Thoracic aorta endothelial cell (primary cell): Measurements from ENCODE around the gene RHOG. TPM values are rescaled to one million over a fixed set of nuclear protein-coding genes. Genes with fewer than 3 reads are reported as not detected.

Source experiments
- small RNA-seq: library from RNA; depleted of rRNA; stranded (forward); fragments of <200 nt; gene quantifications from one replicate; pipeline ENCODE3, GENCODE V24; 2012
- total RNA-seq: library from RNA; depleted of rRNA; stranded (reverse); fragments of >200 nt; gene quantifications from 2 replicates; pipeline ENCODE4 v1.2.3, GENCODE V29; 2012

The RHOG gene
- 17.3 and 23.0 TPM in 2 replicates for total RNA-seq

GRCh38 chr11:3840870-3841425 lies at the start of gene RHOG:
Gene RHOG (minus strand): TSS chr11:3840959. CDS start chr11:3828138, 12,821 bp downstream.

GRCh38 chr11:3854977-3855807 lies 14.4 kb upstream of the RHOG start, which contains the start of gene STIM1:
Gene STIM1 (plus strand): TSS chr11:3855664. CDS start chr11:3856271, 607 bp downstream.

GRCh38 chr11:3807909-3808860 lies 32.6 kb downstream of the RHOG start, which contains the start of gene PGAP2:
Gene PGAP2 (plus strand): TSS chr11:3808560. CDS start chr11:3811260, 2,700 bp downstream.

GRCh38 chr11:3797329-3798090 lies 43.2 kb downstream of the RHOG start, which contains the start of gene NUP98:
Gene NUP98 (minus strand): TSS chr11:3797554. CDS start chr11:3782117, 15,437 bp downstream.

Small RNA genes lying within 50 kb of the gene (small RNA-seq; reads per million reads assigned to genes)
- gene RNU7-50P, result not detected

Other genes starting within 250 kb of the RHOG start
- gene ART5, start 199.0 kb downstream of the RHOG start, total RNA-seq, result 0.07 TPM in 1 of 2 replicates, not detected in the other
- not detected in 2 replicates for gene ART1, start 195.8 kb downstream of the RHOG start, total RNA-seq
- 0.72 and 1.1 TPM in 2 replicates for gene CHRNA10, start 169.6 kb downstream of the RHOG start, total RNA-seq
- gene NUP98, start 43.4 kb downstream of the RHOG start, total RNA-seq, result 159 and 180 TPM in 2 replicates
- 9.7 and 12.3 TPM in 2 replicates for gene PGAP2, start 32.4 kb downstream of the RHOG start, total RNA-seq
- 27.4 and 28.5 TPM in 2 replicates for gene STIM1, start 14.7 kb upstream of the RHOG start, total RNA-seq